OCI-LY1 (cell line): ENCODE measurements around the gene MCM7.
A peak's percentile ranks its signal among the peaks of the same experiment; 100 is the strongest.

Experiments used
- H2AFZ ChIP-seq: fragments of 200-600 bp; sonication (generic), shearing (Covaris generic); 2 replicates; pipeline ENCODE4 v1.6.0; 2014; ENCODE audit warnings: antibody characterized with exemption, mild to moderate bottlenecking, low read length
- H3F3A ChIP-seq: fragments of 200-600 bp; sonication (generic), shearing (Covaris generic); 2 replicates; pipeline ENCODE4 v1.6.0; 2014; ENCODE audit warnings: mild to moderate bottlenecking, antibody characterized with exemption, low read length, moderate library complexity; ENCODE audit not compliant: insufficient read depth
- H3K27ac ChIP-seq: fragments of 200-600 bp; sonication (generic); 2 replicates; pipeline ENCODE4 v1.5.1; 2014; ENCODE audit warnings: low read length, mixed run types, mild to moderate bottlenecking, low read depth; ENCODE audit not compliant: poor library complexity, severe bottlenecking
- H3K27me3 ChIP-seq: fragments of 200-600 bp; sonication (generic); 2 replicates; pipeline ENCODE4 v1.6.0; 2014; ENCODE audit warnings: antibody characterized with exemption, mild to moderate bottlenecking, low read length, moderate library complexity; ENCODE audit not compliant: insufficient read depth
- H3K36me3 ChIP-seq: fragments of 200-600 bp; sonication (generic); 2 replicates; pipeline ENCODE4 v1.6.1; 2014; ENCODE audit warnings: mild to moderate bottlenecking, antibody characterized with exemption, low read length, moderate library complexity, mixed read lengths; ENCODE audit not compliant: insufficient read depth
- H3K4me1 ChIP-seq: fragments of 200-600 bp; sonication (generic); 2 replicates; pipeline ENCODE4 v1.5.1; 2014; ENCODE audit warnings: mild to moderate bottlenecking, low read length, moderate library complexity; ENCODE audit not compliant: insufficient read depth, severe bottlenecking
- H3K4me2 ChIP-seq: fragments of 200-600 bp; sonication (generic), shearing (Covaris generic); 2 replicates; pipeline ENCODE4 v1.6.1; 2014; ENCODE audit warnings: low read length
- H3K4me3 ChIP-seq: fragments of 200-600 bp; sonication (generic); 2 replicates; pipeline ENCODE4 v1.5.1; 2014; ENCODE audit warnings: low read length, low read depth, mild to moderate bottlenecking, mixed read lengths; ENCODE audit not compliant: poor library complexity, severe bottlenecking
- H3K79me2 ChIP-seq: fragments of 200-600 bp; shearing (Covaris generic); 2 replicates; pipeline ENCODE4 v1.6.1; 2016; ENCODE audit warnings: mixed run types, low read length, mixed read lengths; ENCODE audit not compliant: insufficient read depth
- H3K9ac ChIP-seq: fragments of 200-600 bp; sonication (generic), shearing (Covaris generic); 2 replicates; pipeline ENCODE4 v1.6.1; 2014; ENCODE audit warnings: mild to moderate bottlenecking, low read length, mixed read lengths
- H3K9me2 ChIP-seq: fragments of 200-600 bp; sonication (generic), shearing (Covaris generic); 2 replicates; pipeline ENCODE4 v1.6.1; 2014; ENCODE audit warnings: low read depth, mild to moderate bottlenecking, low read length, mixed read lengths
- H3K9me3 ChIP-seq: fragments of 200-600 bp; shearing (Covaris generic); 2 replicates; pipeline ENCODE4 v1.6.1; 2014; ENCODE audit warnings: low read length, mixed read lengths
- H4K20me1 ChIP-seq: fragments of 200-600 bp; sonication (generic), shearing (Covaris generic); 2 replicates; pipeline ENCODE4 v1.6.0; 2016; ENCODE audit warnings: mild to moderate bottlenecking, low read length; ENCODE audit not compliant: insufficient read depth
- EZH2 ChIP-seq: fragments of 200-600 bp; sonication (generic), shearing (Covaris generic); IDR thresholded peaks from 2 replicates; pipeline ENCODE4 v1.8.0; 2017; ENCODE audit warnings: borderline replicate concordance, mixed run types, mild to moderate bottlenecking, antibody characterized with exemption, low read length, moderate library complexity, mixed read lengths
- TF ChIP-seq, protein P1 (sequence below): fragments of 200-600 bp; sonication (generic), shearing (Covaris generic); IDR thresholded peaks from 2 replicates; pipeline ENCODE4 v1.5.1; 2017; ENCODE audit warnings: mild to moderate bottlenecking, antibody characterized with exemption, low read length, moderate library complexity, mixed read lengths

The MCM7 gene

DNA sequence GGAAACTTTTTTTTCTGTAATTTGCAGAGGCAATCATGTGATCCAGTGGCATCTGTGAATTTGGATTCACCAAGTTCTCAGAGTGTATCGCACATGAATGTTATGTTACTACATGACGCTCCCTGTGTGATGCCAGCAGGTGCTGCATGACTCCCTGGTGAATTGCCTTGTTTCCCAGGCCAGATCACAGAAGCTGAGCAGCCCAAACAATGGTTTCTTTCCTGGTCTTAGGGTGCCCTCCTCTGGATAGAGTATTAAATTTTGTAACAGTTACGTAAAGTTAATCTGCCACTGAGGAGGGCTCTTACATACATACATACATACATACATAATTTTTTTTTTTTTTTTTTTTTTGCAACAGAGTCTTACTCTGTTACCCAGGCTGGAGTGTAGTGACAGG, 48.0 kb downstream of the MCM7 start:
- H3K27ac ChIP-seq = no peak overlapping the region
- TF ChIP-seq, protein P1, sequence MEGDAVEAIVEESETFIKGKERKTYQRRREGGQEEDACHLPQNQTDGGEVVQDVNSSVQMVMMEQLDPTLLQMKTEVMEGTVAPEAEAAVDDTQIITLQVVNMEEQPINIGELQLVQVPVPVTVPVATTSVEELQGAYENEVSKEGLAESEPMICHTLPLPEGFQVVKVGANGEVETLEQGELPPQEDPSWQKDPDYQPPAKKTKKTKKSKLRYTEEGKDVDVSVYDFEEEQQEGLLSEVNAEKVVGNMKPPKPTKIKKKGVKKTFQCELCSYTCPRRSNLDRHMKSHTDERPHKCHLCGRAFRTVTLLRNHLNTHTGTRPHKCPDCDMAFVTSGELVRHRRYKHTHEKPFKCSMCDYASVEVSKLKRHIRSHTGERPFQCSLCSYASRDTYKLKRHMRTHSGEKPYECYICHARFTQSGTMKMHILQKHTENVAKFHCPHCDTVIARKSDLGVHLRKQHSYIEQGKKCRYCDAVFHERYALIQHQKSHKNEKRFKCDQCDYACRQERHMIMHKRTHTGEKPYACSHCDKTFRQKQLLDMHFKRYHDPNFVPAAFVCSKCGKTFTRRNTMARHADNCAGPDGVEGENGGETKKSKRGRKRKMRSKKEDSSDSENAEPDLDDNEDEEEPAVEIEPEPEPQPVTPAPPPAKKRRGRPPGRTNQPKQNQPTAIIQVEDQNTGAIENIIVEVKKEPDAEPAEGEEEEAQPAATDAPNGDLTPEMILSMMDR = peak; percentile 50
- TF ChIP-seq EZH2 = no peak
- peaks cover 19% of the 10 kb centered on the region for H3K4me1 ChIP-seq

DNA sequence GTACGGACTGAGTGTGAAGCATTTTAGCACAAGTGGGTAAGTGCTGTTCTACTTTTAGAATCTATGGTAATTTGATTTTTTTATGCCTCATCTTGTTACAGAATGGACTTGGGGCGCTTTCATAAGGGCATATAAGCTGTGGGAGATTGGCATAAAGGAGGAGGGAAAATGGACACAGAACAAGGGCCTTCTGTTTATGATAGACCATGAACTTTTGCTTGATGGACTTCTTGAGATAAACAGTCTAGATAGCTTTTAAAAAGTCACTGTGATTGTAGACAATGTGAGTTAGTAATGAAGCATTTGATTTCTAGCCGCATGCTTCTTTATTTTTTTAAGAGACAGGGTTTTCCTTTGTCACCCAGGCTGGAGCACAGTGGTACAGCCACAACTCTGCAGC, 49.6 kb downstream of the MCM7 start:
- Histone ChIP-seq H4K20me1 (no peaks in the 10 kb centered on the region), H3K79me2 (no peaks in the 10 kb centered on the region), H3K4me2 (no peak overlapping the region), H3K9me2 (no peaks in the 10 kb centered on the region), H3F3A (no peaks in the 10 kb centered on the region), H3K4me1 (peaks cover 19% of the 10 kb centered on the region), H3K27ac (no peak overlapping the region), H3K36me3 (no peaks in the 10 kb centered on the region), H3K9ac (no peak overlapping the region), H3K27me3 (no peaks in the 10 kb centered on the region), H3K4me3 (no peak overlapping the region), H3K9me3 (no peaks in the 10 kb centered on the region), H2AFZ (no peak overlapping the region)
- TF ChIP-seq, protein P1 = no peak
- TF ChIP-seq EZH2 = no peak

More for the DNA sequence above, 48.0 kb downstream of the MCM7 start:
- H3K36me3 ChIP-seq = peaks cover 15% of the 10 kb centered on the region
- no peaks in the 10 kb centered on the region for H3K27me3 ChIP-seq
- H4K20me1 ChIP-seq = no peaks in the 10 kb centered on the region
- H3K9me3 ChIP-seq = no peaks in the 10 kb centered on the region
- H3K4me3 ChIP-seq = no peak overlapping the region
- no peak overlapping the region for H3K4me2 ChIP-seq
- H2AFZ ChIP-seq = no peak overlapping the region
- no peak overlapping the region for H3K9ac ChIP-seq
- H3K79me2 ChIP-seq = no peaks in the 10 kb centered on the region
- H3F3A ChIP-seq = no peaks in the 10 kb centered on the region
- H3K9me2 ChIP-seq = no peaks in the 10 kb centered on the region

DNA sequence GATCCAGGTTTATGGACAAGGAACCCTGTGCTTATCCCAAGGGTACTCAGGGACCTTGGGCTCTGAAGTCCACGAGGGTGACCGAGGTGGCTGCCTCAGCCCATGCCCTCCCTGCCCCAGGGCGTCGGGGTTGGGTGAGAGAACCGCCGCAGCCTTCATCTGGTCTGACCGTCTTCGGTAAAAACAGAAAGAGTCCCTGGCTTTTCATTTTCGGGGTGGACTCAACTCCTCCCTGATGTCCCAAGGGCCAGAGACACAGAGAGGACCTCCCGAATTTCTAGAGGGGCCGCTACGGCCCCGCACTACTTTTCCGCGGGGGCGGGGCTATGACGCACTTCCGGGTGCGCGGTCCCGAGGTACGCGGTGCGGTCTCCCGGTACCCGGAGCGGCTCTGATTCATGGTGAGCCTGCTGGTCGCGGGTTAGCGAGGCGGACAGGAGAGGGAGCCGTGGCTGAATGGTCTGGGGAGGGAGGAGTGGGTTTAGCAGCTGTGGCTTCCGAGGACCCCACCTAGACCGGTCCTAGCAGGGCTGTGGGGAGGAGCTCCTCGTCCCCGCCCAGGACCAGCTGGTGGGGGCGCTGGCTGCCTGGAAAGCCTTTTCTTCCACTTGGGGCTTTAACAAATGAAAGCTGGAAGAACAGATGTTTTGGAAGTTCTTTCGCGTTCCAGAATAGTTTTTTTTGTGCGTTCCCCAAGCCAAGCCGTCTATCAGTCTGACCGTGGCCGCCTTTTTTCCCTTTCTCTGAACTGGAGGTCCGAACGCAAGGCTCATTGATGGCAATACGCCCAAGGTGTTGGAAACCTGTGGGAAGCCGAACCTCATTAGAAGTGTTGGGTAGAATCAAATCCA, 51.5 kb downstream of the MCM7 start, which contains the start of gene ZSCAN21:
ZSCAN21 (plus strand) TSS at position 334 of the 851 bp plus-strand sequence. CDS start 7,233 bp downstream, outside the sequence.
- no peaks in the 10 kb centered on the region for H3K79me2 ChIP-seq
- peak within 1 kb of the TSS; percentile 69 for H3K9ac ChIP-seq
- TF ChIP-seq, protein P1 = peak; percentile 48
- TF ChIP-seq EZH2 = no peak
- H3K4me3 ChIP-seq = peak within 1 kb of the TSS; percentile 71
- peaks cover 24% of the 10 kb centered on the region for H3K4me1 ChIP-seq
- H2AFZ ChIP-seq = peak within 1 kb of the TSS; percentile 90
- H3K27me3 ChIP-seq = no peaks in the 10 kb centered on the region
- H3K4me2 ChIP-seq = peak within 1 kb of the TSS; percentile 82
- no peaks in the 10 kb centered on the region for H4K20me1 ChIP-seq
- peak within 1 kb of the TSS; percentile 46 for H3K27ac ChIP-seq
- H3K36me3 ChIP-seq = no peaks in the 10 kb centered on the region
- H3K9me3 ChIP-seq = no peaks in the 10 kb centered on the region
- no peaks in the 10 kb centered on the region for H3F3A ChIP-seq
- H3K9me2 ChIP-seq = no peaks in the 10 kb centered on the region
